ENCODE data around the gene CLEC16A. TPM values are rescaled to one million over a fixed set of nuclear protein-coding genes. Genes with fewer than 3 reads are reported as not detected.

The CLEC16A gene
- total RNA-seq, 2 experiments from 2014 or later: 31.1 to 34.1 TPM

DNA sequence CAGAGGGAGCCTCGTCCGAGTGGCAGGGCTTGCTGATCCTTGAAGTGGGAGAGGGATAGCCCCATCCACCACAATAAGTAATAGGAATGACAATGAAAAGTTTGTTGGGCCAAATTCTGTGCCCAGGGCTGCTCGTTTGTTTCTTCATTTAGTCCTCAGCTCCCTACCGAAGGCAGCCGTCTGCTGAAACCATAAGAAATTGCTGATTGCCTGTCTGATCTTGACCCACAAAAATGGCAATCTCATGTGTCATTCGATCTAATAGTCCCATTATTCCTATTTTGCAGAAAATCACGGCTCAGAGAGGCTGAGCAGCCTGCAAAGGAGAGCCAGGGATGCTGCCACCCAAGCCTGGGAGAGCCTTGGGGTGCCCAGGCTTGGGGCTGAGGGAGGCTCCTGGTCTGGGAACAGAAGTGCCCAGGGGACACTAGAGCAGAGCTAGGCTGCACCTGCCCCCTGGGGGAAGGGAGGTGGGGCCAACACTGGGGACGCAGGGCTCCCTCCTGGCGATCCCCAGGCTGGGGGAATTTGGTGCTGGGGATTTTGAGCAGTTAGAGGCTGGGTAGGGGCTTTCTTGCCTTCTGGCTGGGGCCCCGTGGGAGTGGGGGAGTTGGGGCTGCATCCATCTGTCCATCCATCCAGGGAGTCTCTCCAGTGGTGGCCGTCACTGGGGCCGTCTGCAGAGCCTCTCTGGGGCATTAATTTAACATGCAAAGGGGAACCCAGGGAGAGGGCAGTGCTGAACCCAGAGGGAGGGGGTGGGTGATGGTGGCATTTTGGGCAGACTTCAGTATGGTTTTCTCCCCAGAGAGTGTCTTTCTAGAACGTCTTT lies 258.1 kb downstream of the CLEC16A start:
- no peak for ATAC-seq (ENCODE audit: low read depth)
- DNase-seq: no peak
- H3K4me3 Mint-ChIP-seq: no peak overlapping the region
- H3K9me3 Mint-ChIP-seq: peaks cover 2% of the 10 kb centered on the region
- H3K27ac Mint-ChIP-seq: peak overlapping the region; percentile 8
- POLR2A ChIA-PET: interaction anchor here (1.1 kb wide), 1 partner anchor 10 kb away, joined by 3 read pairs; no protein-coding TSS in a partner anchor
- H3K4me1 Mint-ChIP-seq: peaks cover 45% of the 10 kb centered on the region
- H3K36me3 Mint-ChIP-seq: peaks cover 3% of the 10 kb centered on the region
- no peaks in the 10 kb centered on the region for H3K27me3 Mint-ChIP-seq

DNA sequence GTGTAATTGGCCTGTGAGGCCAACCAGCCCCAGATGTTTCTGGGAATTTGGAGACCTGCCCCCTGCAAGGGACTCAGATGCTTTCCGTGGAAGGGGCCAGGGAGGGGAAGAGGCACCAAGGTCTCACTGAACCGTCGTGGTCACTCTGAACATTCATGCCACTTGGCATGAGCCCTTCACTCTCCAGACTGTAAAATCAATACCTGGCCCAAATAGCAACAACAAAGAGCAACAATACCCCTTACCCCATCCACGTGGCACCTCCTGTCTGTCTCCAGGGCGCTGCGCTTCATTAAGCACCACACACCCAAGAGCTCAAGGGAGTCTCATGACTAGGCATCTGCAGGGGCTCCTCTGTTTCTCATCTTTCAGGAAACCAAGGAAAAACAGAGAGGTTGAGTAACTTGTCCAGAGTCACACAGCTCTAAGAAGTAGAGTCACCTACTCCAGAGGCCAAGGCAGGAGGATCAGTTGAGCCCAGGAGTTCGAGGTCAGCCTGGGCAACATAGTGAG lies 258.8 kb downstream of the CLEC16A start:
- H3K36me3 Mint-ChIP-seq: peaks cover 7% of the 10 kb centered on the region
- peaks cover 40% of the 10 kb centered on the region for H3K4me1 Mint-ChIP-seq
- peaks cover 5% of the 10 kb centered on the region for H3K9me3 Mint-ChIP-seq
- H3K4me3 Mint-ChIP-seq: no peak overlapping the region
- no peak overlapping the region for H3K27ac Mint-ChIP-seq
- POLR2A ChIA-PET: no interaction called here
- ATAC-seq (ENCODE audit: low read depth) (no peak), DNase-seq (no peak)
- H3K27me3 Mint-ChIP-seq: no peaks in the 10 kb centered on the region

DNA sequence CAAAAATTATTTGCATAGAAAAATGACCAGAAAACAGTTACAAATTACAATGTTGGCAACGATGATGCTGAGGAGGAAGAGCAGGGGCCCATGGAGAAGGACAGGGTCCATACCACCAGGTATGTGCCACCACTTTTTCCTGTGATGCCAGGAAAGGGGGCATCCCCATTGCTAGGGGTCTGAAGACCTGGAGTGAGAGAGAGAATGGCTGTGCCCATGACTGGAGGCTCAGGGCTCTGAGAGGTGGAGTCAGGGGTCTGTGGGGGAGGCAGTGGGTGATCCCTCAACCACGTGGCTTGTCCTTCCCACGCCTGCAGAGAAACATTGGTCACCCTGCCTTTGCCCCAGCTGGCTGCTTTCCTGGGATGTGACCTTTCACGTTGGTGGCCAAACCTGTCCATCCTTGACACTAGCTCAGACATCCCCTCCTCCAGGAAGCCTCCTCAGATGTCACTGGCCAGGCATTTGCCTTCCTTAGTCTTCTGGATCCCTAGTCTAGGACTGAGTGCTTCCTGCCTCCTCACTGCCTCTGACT lies 260.2 kb downstream of the CLEC16A start:
- no peak for DNase-seq

GRCh38 chr16:11205065-11205699 lies 260.8 kb downstream of the CLEC16A start:
- peaks cover 9% of the 10 kb centered on the region for H3K9me3 Mint-ChIP-seq

More for the DNA sequence above, 260.2 kb downstream of the CLEC16A start:
- ATAC-seq (ENCODE audit: low read depth): no peak
- H3K4me1 Mint-ChIP-seq: peaks cover 31% of the 10 kb centered on the region
- H3K27ac Mint-ChIP-seq: no peak overlapping the region
- POLR2A ChIA-PET: interaction anchor here (3.1 kb wide), 1 partner anchor 20 kb away, joined by 19 read pairs; no protein-coding TSS in a partner anchor
- peaks cover 9% of the 10 kb centered on the region for H3K9me3 Mint-ChIP-seq
- peaks cover 8% of the 10 kb centered on the region for H3K36me3 Mint-ChIP-seq
- H3K4me3 Mint-ChIP-seq: no peak overlapping the region
- no peaks in the 10 kb centered on the region for H3K27me3 Mint-ChIP-seq

DNA sequence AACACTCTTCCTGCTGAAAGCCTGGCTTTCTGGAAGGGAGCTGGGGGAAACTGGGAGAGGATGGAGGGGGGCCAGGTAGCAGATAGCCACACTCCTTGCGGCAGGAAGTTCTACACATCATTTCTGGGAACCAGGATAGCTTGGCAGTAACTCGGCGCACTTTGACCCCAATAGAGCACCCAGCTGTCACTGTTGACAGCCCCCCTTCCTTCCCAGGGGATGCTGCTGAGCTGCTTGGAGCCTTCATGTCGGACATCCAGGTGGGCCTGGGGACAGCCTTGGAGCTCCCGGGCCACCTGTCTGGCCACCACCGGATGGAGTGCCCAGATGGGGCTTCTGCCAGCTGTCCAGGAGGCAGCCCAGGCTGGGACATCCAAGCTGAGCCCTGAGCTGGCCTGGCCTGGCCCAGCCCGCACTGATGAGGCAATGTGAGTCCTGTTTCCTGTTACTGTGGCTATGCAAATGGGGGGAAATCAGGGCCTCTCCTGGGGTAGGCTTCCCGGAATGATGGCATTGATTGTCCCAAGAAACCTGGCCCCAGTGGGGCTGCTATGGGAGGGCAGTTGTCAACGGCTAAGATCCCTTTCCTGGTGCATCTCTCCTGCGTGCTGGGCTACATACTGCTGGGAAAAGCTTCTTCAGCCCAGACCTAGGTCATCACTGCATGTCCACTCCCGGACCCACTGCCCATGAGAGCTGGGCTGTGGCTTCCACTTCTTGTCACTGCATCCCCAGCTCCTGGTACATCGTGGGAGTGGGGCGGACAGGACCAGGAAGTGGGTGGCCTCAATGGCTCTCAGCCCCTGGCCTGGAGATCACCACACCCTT lies 261.6 kb downstream of the CLEC16A start:
- Mint-ChIP-seq H3K27me3 (no peaks in the 10 kb centered on the region), H3K9me3 (peaks cover 9% of the 10 kb centered on the region), H3K27ac (peak overlapping the region; percentile 95), H3K4me3 (peak overlapping the region; percentile 53), H3K36me3 (peaks cover 8% of the 10 kb centered on the region), H3K4me1 (peaks cover 31% of the 10 kb centered on the region)
- DNase-seq (no peak), ATAC-seq (ENCODE audit: low read depth) (no peak)
- POLR2A ChIA-PET: interaction anchor here (0.6 to 3.1 kb wide), 9 partner anchors 9 to 154 kb away, joined by 3 to 19 read pairs (median 4); partner anchors contain the start of gene SOCS1

More at GRCh38 chr16:11205065-11205699, 260.8 kb downstream of the CLEC16A start:
- Mint-ChIP-seq H3K4me1 (peaks cover 31% of the 10 kb centered on the region), H3K27ac (peak overlapping the region; percentile 22), H3K4me3 (no peak overlapping the region), H3K27me3 (no peaks in the 10 kb centered on the region), H3K36me3 (peaks cover 8% of the 10 kb centered on the region)
- POLR2A ChIA-PET: interaction anchor here (0.7 to 3.1 kb wide), 6 partner anchors 11 to 153 kb away, joined by 3 to 19 read pairs (median 4); partner anchors contain the start of gene SOCS1
- ATAC-seq (ENCODE audit: low read depth): no peak
- DNase-seq: no peak

- no peak for DNase-seq
- H3K4me3 Mint-ChIP-seq: no peak overlapping the region
- no peak overlapping the region for H3K27ac Mint-ChIP-seq
- peaks cover 8% of the 10 kb centered on the region for H3K36me3 Mint-ChIP-seq
- POLR2A ChIA-PET: interaction anchor here (0.7 to 3.1 kb wide), 2 partner anchors 40 to 48 kb away, joined by 3 to 11 read pairs; partner anchors contain the start of gene SOCS1
- peaks cover 9% of the 10 kb centered on the region for H3K9me3 Mint-ChIP-seq
- H3K27me3 Mint-ChIP-seq: no peaks in the 10 kb centered on the region
- H3K4me1 Mint-ChIP-seq: peaks cover 34% of the 10 kb centered on the region
- ATAC-seq (ENCODE audit: low read depth): no peak
Observed at GRCh38 chr16:11207646-11208045, 263.3 kb downstream of the CLEC16A start.

GRCh38 chr16:11208916-11209665 lies 264.7 kb downstream of the CLEC16A start:
- Mint-ChIP-seq H3K9me3 (peaks cover 9% of the 10 kb centered on the region), H3K27ac (no peak overlapping the region), H3K4me3 (no peak overlapping the region), H3K4me1 (peaks cover 31% of the 10 kb centered on the region), H3K27me3 (no peaks in the 10 kb centered on the region), H3K36me3 (peaks cover 8% of the 10 kb centered on the region)
- ATAC-seq (ENCODE audit: low read depth) (no peak), DNase-seq (no peak)
- POLR2A ChIA-PET: interaction anchor here (0.7 to 2.1 kb wide), 2 partner anchors 24 to 36 kb away, joined by 3 to 7 read pairs; no protein-coding TSS in a partner anchor

DNA sequence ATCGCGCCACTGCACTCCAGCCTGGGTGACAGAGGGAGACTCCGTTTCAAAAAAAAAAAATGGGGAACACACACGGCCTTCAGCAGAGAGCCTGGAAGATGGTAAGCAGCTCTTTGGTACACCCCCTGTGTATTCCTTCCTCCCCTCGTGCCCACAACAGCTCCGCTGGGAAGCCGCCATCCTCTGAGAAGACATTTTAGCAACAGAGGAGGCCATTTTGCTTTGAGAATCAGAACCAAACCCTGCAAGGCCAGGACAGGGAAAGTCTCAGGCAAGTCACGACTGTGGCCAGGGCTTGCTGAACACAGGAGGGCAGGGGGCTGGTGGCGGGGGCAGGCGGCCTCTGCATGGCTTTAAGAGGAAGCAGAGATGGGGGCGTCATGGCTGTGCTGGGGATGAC lies 265.9 kb downstream of the CLEC16A start:
- Mint-ChIP-seq H3K27me3 (no peaks in the 10 kb centered on the region), H3K4me3 (no peak overlapping the region), H3K4me1 (peaks cover 22% of the 10 kb centered on the region), H3K36me3 (peaks cover 8% of the 10 kb centered on the region), H3K27ac (no peak overlapping the region), H3K9me3 (peaks cover 9% of the 10 kb centered on the region)
- POLR2A ChIA-PET: interaction anchor here (0.6 to 2.1 kb wide), 3 partner anchors 15 to 42 kb away, joined by 3 to 7 read pairs (median 3); no protein-coding TSS in a partner anchor
- ATAC-seq (ENCODE audit: low read depth) (no peak), DNase-seq (no peak)

- peak overlapping the region; percentile 47 for H3K27ac Mint-ChIP-seq
- POLR2A ChIA-PET: interaction anchor here (0.7 to 1.0 kb wide), 3 partner anchors 9 to 29 kb away, joined by 3 read pairs; no protein-coding TSS in a partner anchor
- H3K4me3 Mint-ChIP-seq: no peak overlapping the region
- peaks cover 16% of the 10 kb centered on the region for H3K36me3 Mint-ChIP-seq
- H3K27me3 Mint-ChIP-seq: no peaks in the 10 kb centered on the region
- H3K9me3 Mint-ChIP-seq: peaks cover 15% of the 10 kb centered on the region
- no peak for DNase-seq
- ATAC-seq (ENCODE audit: low read depth): no peak
- peaks cover 17% of the 10 kb centered on the region for H3K4me1 Mint-ChIP-seq
Observed at GRCh38 chr16:11211061-11211976, 267.0 kb downstream of the CLEC16A start.

- ATAC-seq (ENCODE audit: low read depth) (no peak), DNase-seq (no peak)
- no peak overlapping the region for H3K27ac Mint-ChIP-seq
- no peaks in the 10 kb centered on the region for H3K27me3 Mint-ChIP-seq
- H3K4me3 Mint-ChIP-seq: no peak overlapping the region
- H3K4me1 Mint-ChIP-seq: peaks cover 11% of the 10 kb centered on the region
- H3K9me3 Mint-ChIP-seq: peaks cover 16% of the 10 kb centered on the region
- POLR2A ChIA-PET: interaction anchor here (0.7 to 1.0 kb wide), 2 partner anchors 10 to 28 kb away, joined by 3 read pairs; no protein-coding TSS in a partner anchor
- H3K36me3 Mint-ChIP-seq: peaks cover 17% of the 10 kb centered on the region
Observed at GRCh38 chr16:11211977-11212797, 267.8 kb downstream of the CLEC16A start.
